Adipocyte (in vitro differentiated cells): ENCODE measurements around the gene IGFALS.

Source experiments
- DNase-seq: peaks from one replicate; pipeline ENCODE4 v3.0.0-alpha.2; 2015; ENCODE audit warnings: low read depth
- H3K27me3 ChIP-seq: replicated peaks from 2 replicates; pipeline ENCODE4 v1.7.0; 2013; ENCODE audit warnings: mild to moderate bottlenecking, low read length, moderate library complexity; ENCODE audit not compliant: control insufficient read depth, insufficient read depth
- H3K36me3 ChIP-seq: 2 replicates; pipeline ENCODE4 v1.7.0; 2013; ENCODE audit warnings: low read length, mild to moderate bottlenecking, moderate library complexity; ENCODE audit not compliant: control insufficient read depth, insufficient read depth, severe bottlenecking
- H3K4me1 ChIP-seq: 2 replicates; pipeline ENCODE4 v1.7.0; 2013; ENCODE audit warnings: mild to moderate bottlenecking, low read length, moderate library complexity; ENCODE audit not compliant: control insufficient read depth, insufficient read depth
- H3K4me3 ChIP-seq: 2 replicates; pipeline ENCODE4 v1.7.0; 2013; ENCODE audit warnings: mild to moderate bottlenecking, low read length, moderate library complexity
- H3K9ac ChIP-seq: 2 replicates; pipeline ENCODE4 v1.7.0; 2013; ENCODE audit warnings: mild to moderate bottlenecking, low read length, moderate library complexity
- H3K9me3 ChIP-seq: 2 replicates; pipeline ENCODE4 v1.7.0; 2013; ENCODE audit warnings: mild to moderate bottlenecking, low read length, moderate library complexity; ENCODE audit not compliant: control insufficient read depth

The IGFALS gene

GRCh38 chr16:1794221-1794871 is 841 bp upstream of the IGFALS start:
- no peak for DNase-seq
- Histone ChIP-seq H3K27me3 (no peaks in the 10 kb centered on the region), H3K36me3 (no peaks in the 10 kb centered on the region), H3K9ac (no peak overlapping the region), H3K4me1 (no peaks in the 10 kb centered on the region), H3K4me3 (no peak overlapping the region), H3K9me3 (peaks cover 6% of the 10 kb centered on the region)

GRCh38 chr16:1792836-1793577 is 498 bp downstream of the IGFALS start:
- DNase-seq = no peak
- Histone ChIP-seq H3K9ac (no peak overlapping the region), H3K4me1 (no peaks in the 10 kb centered on the region), H3K36me3 (peaks cover 9% of the 10 kb centered on the region), H3K4me3 (no peak overlapping the region), H3K9me3 (peaks cover 3% of the 10 kb centered on the region), H3K27me3 (no peaks in the 10 kb centered on the region)

GRCh38 chr16:1791943-1792812 is 1.3 kb downstream of the IGFALS start:
- Histone ChIP-seq H3K36me3 (peaks cover 9% of the 10 kb centered on the region), H3K4me3 (no peak overlapping the region), H3K9ac (no peak overlapping the region), H3K9me3 (no peaks in the 10 kb centered on the region), H3K27me3 (no peaks in the 10 kb centered on the region), H3K4me1 (no peaks in the 10 kb centered on the region)
- DNase-seq = no peak

GRCh38 chr16:1791256-1791942 is 2.1 kb downstream of the IGFALS start:
- Histone ChIP-seq H3K9ac (no peak overlapping the region), H3K36me3 (peaks cover 9% of the 10 kb centered on the region), H3K4me1 (no peaks in the 10 kb centered on the region), H3K9me3 (no peaks in the 10 kb centered on the region), H3K4me3 (no peak overlapping the region), H3K27me3 (no peaks in the 10 kb centered on the region)
- no peak for DNase-seq

DNA sequence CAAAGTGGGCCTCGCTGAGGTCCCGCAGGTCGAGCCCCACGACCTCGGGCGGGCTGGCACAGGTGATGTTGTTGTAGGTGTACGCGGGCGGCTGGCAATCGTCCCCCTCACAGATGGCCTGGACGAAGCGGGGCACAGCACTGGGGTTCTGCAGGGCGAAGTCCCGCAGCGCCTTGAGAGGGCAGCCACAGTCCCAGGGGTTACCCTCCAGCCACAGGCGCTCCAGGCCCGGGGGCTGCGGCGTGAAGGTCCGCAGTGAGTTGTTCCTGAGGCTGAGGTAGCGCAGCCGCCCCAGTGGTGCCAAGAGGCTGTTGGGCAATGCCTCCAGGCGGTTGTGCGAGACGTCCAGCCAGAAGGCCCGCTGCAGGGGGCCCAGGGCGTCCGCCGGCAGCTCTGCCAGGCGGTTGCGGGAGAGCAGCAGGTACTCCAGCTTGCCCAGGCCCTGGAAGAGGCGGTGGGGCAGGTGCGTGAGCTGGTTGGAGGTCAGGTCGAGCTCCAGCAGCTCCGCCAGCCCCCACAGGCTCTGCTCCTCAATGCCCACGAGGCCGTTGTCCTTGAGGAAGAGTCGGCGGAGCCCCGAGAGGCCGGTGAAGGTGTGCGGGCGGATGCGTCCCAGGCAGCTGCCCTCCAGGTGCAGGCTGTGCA is 2.8 kb downstream of the IGFALS start:
- Histone ChIP-seq H3K9me3 (no peaks in the 10 kb centered on the region), H3K4me1 (no peaks in the 10 kb centered on the region), H3K27me3 (no peaks in the 10 kb centered on the region), H3K36me3 (peaks cover 9% of the 10 kb centered on the region), H3K4me3 (no peak overlapping the region), H3K9ac (no peak overlapping the region)
- DNase-seq = no peak

DNA sequence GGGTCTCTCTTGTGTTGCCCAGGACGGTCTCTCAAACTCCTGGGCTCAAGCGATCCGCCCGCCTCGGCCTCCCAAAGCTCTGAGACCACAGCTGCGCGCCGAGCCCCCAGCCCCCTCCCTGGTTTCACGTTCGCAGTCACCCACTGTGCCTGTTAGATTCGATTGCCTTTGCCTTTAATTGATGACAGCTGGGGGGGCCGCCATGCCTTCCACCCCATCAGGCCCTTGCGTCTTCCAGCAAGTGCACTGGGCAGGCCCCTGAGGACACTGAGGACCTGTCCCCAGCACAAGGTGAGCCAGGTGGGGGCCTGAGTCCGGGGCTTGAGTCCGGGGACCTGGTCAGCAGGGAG is 3.3 kb downstream of the IGFALS start:
- DNase-seq = no peak
- H3K36me3 ChIP-seq = peaks cover 9% of the 10 kb centered on the region
- no peak overlapping the region for H3K9ac ChIP-seq
- H3K4me3 ChIP-seq = no peak overlapping the region
- no peaks in the 10 kb centered on the region for H3K27me3 ChIP-seq
- H3K4me1 ChIP-seq = no peaks in the 10 kb centered on the region
- no peaks in the 10 kb centered on the region for H3K9me3 ChIP-seq

GRCh38 chr16:1789643-1790045 is 3.9 kb downstream of the IGFALS start:
- Histone ChIP-seq H3K9me3 (no peaks in the 10 kb centered on the region), H3K9ac (no peak overlapping the region), H3K27me3 (no peaks in the 10 kb centered on the region), H3K36me3 (peaks cover 9% of the 10 kb centered on the region), H3K4me3 (no peak overlapping the region), H3K4me1 (no peaks in the 10 kb centered on the region)
- DNase-seq = no peak

GRCh38 chr16:1788708-1789100 is 4.8 kb downstream of the IGFALS start:
- DNase-seq = no peak
- Histone ChIP-seq H3K27me3 (no peaks in the 10 kb centered on the region), H3K36me3 (peaks cover 9% of the 10 kb centered on the region), H3K9me3 (no peaks in the 10 kb centered on the region), H3K4me3 (no peak overlapping the region), H3K4me1 (no peaks in the 10 kb centered on the region), H3K9ac (no peak overlapping the region)

GRCh38 chr16:1788095-1788707 is 5.3 kb downstream of the IGFALS start:
- H3K4me3 ChIP-seq = no peak overlapping the region
- H3K9me3 ChIP-seq = no peaks in the 10 kb centered on the region
- H3K9ac ChIP-seq = no peak overlapping the region
- H3K4me1 ChIP-seq = no peaks in the 10 kb centered on the region
- no peaks in the 10 kb centered on the region for H3K27me3 ChIP-seq
- no peak for DNase-seq
- H3K36me3 ChIP-seq = peaks cover 9% of the 10 kb centered on the region

DNA sequence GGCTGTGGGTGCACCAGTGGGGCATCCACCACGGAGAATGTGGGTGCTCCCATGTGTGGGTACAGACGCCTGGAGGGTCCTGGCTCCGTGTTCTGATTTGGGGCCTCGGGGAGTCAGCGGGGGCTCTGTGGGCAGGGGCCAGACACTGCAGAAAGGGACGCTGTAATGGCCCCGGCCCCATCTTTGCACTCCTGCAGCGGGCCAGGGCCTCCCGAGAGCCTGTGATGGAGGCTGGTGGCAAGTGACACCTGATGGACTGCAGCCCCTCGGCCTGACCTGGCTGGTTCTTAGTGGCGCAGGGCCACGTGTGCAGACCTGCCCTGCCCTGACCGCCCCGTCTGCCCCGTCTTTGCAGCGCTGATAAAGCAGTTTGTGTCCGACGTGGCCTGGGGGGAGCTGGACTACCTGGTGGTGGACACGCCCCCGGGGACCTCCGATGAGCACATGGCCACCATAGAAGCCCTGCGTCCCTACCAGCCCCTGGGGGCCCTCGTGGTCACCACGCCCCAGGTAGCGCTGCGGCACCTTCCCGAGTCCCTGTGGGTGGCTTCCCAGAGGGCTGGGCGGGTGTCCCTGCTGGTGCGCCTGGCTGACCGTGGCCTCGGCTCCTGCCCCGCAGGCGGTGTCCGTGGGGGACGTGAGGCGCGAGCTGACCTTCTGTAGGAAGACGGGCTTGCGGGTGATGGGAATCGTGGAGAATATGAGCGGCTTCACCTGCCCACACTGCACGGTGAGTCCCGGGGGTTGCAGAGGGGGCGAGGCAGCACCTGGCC is 6.0 kb downstream of the IGFALS start:
- no peaks in the 10 kb centered on the region for H3K9me3 ChIP-seq
- no peak overlapping the region for H3K9ac ChIP-seq
- no peak for DNase-seq
- H3K36me3 ChIP-seq = peaks cover 9% of the 10 kb centered on the region
- H3K4me1 ChIP-seq = no peaks in the 10 kb centered on the region
- no peak overlapping the region for H3K4me3 ChIP-seq
- no peaks in the 10 kb centered on the region for H3K27me3 ChIP-seq
